HepG2 (cell line): Measurements from ENCODE around the gene FKBP8. TPM values are rescaled to one million over a fixed set of nuclear protein-coding genes. Genes with fewer than 3 reads are reported as not detected.

Experiments
- ATAC-seq: fragments of 200-7000 bp; cut with Tn5 transposase; 3 replicates; pipeline ENCODE4 v1.9.1; 2020; ENCODE audit warnings: mild to moderate bottlenecking, moderate library complexity
- BruUV-seq: library from RNA; stranded (reverse); fragments of 400-500 nt; replicated peaks from 2 replicates; lab custom pipeline; 2021; lab: Mats Ljungman, UMichigan
- CTCF ChIA-PET: fragments of 300-600 bp; formaldehyde crosslinking; extraction: SDS; loops from one replicate; lab custom pipeline; 2021; ENCODE audit warnings: low total read pairs, inconsistent platforms, low intra/inter-chr PET ratio; lab: Yijun Ruan, JAX
- POLR2A ChIA-PET: fragments of 350-600 bp; sonication (Branson Sonifier 250); formaldehyde crosslinking; loops from one replicate; lab custom pipeline; 2020; ENCODE audit warnings: antibody characterized with exemption, inconsistent platforms; lab: Yijun Ruan, JAX
- DNase-seq: peaks from one replicate; pipeline ENCODE4 v3.0.0-alpha.2; 2015; ENCODE audit warnings: low spot score
- FAIRE-seq: peaks from 3 replicates; lab custom pipeline; 2011; peaks lifted over from hg19 to GRCh38; lab: Jason Lieb, UNC
- H2AFZ ChIP-seq: one replicate; pipeline ENCODE4 v1.6.1; 2011; ENCODE audit warnings: low read length, inconsistent platforms
- H3K27ac ChIP-seq: fragments of 300-600 bp; 3 replicates; pipeline ENCODE4 v1.8.0; 2011; ENCODE audit warnings: mixed run types, mild to moderate bottlenecking, mixed read lengths, low read length, inconsistent platforms; ENCODE audit not compliant: insufficient read depth; ENCODE audit errors: extremely low read length
- H3K27me3 ChIP-seq, 2 experiments: fragments of 200-600 bp in 1 of 2; 2 replicates in 1 of 2; 3 replicates in 1 of 2; pipeline versions ENCODE4 v1.6.0 to v1.8.0; 2011; ENCODE audit warnings: low read length in 2 of 2, mild to moderate bottlenecking in 2 of 2, moderate library complexity in 2 of 2, inconsistent platforms in 1 of 2; ENCODE audit not compliant: insufficient read depth in 2 of 2, control insufficient read depth in 1 of 2
- H3K36me3 ChIP-seq, 2 experiments: fragments of 200-600 bp in 1 of 2; replicated peaks in 1 of 2; 2 replicates in 1 of 2; 3 replicates in 1 of 2; pipeline versions ENCODE4 v1.5.1 to v1.8.0; 2011; ENCODE audit warnings: low read length in 2 of 2, inconsistent platforms in 1 of 2; ENCODE audit not compliant: insufficient read depth in 2 of 2, control insufficient read depth in 1 of 2
- H3K4me1 ChIP-seq: 2 replicates; pipeline ENCODE4 v1.5.1; 2012; ENCODE audit warnings: low read length, inconsistent platforms; ENCODE audit not compliant: insufficient read depth
- H3K4me2 ChIP-seq: 2 replicates; pipeline ENCODE4 v1.6.0; 2011; ENCODE audit warnings: low read depth, low read length, inconsistent platforms
- H3K4me3 ChIP-seq, 3 experiments: fragments of 200-600 bp in 1 of 3; sonication (generic), shearing (Covaris generic) in 1 of 3; replicated peaks in 1 of 3; 2 replicates each; pipeline ENCODE4 v1.5.1; 2011 to 2016; ENCODE audit warnings: low read length in 3 of 3, inconsistent platforms in 2 of 3, low read depth in 2 of 3, mild to moderate bottlenecking in 2 of 3, control low read depth in 1 of 3, mixed read lengths in 1 of 3; ENCODE audit not compliant: insufficient read depth in 1 of 3
- H3K79me2 ChIP-seq: one replicate; pipeline ENCODE4 v1.6.1; 2011; ENCODE audit warnings: low read length, inconsistent platforms; ENCODE audit not compliant: insufficient read depth
- H3K9ac ChIP-seq: 2 replicates; pipeline ENCODE4 v1.6.0; 2011; ENCODE audit warnings: mild to moderate bottlenecking, low read depth, low read length, inconsistent platforms; ENCODE audit not compliant: insufficient read depth
- H3K9me3 ChIP-seq: 2 replicates; pipeline ENCODE4 v1.5.1; 2012; ENCODE audit warnings: mild to moderate bottlenecking, low read length
- H4K20me1 ChIP-seq: 2 replicates; pipeline ENCODE4 v1.6.0; 2011; ENCODE audit warnings: inconsistent platforms, mild to moderate bottlenecking, low read length, moderate library complexity; ENCODE audit not compliant: insufficient read depth
- ARHGAP35 ChIP-seq: sonication (generic); formaldehyde crosslinking; IDR thresholded peaks from 2 replicates; pipeline ENCODE4 v1.9.0; 2022; ENCODE audit warnings: mild to moderate bottlenecking, inconsistent platforms, moderate library complexity, missing genetic modification reagents, borderline replicate concordance
- BRCA1 ChIP-seq: sonication (generic); formaldehyde crosslinking; IDR thresholded peaks from 2 replicates; pipeline ENCODE4 v1.4.0; 2020; ENCODE audit warnings: missing genetic modification reagents
- IRX3 ChIP-seq: sonication (generic); formaldehyde crosslinking; IDR thresholded peaks from 2 replicates; pipeline ENCODE4 v1.8.1; 2023; ENCODE audit warnings: mild to moderate bottlenecking, low read depth, missing genetic modification reagents, borderline replicate concordance
- SMC3 ChIP-seq: IDR thresholded peaks from 2 replicates; pipeline ENCODE4 v1.6.1; 2011; ENCODE audit warnings: low read length, improper control_type of control experiment
- XBP1 ChIP-seq: sonication (generic); formaldehyde crosslinking; IDR thresholded peaks from 2 replicates; pipeline ENCODE4 v1.5.0; 2020; ENCODE audit warnings: missing genetic modification reagents
- ZBTB10 ChIP-seq: sonication (generic); formaldehyde crosslinking; IDR thresholded peaks from 2 replicates; pipeline ENCODE4 v1.4.0; 2020; ENCODE audit warnings: missing genetic modification reagents, borderline replicate concordance
- ZNF234 ChIP-seq: sonication (generic); formaldehyde crosslinking; conservative IDR thresholded peaks from 2 replicates; pipeline ENCODE4 v1.5.1; 2020; ENCODE audit warnings: mild to moderate bottlenecking, missing genetic modification reagents
- ZNF644 ChIP-seq: IDR thresholded peaks from 2 replicates; pipeline ENCODE4 v1.6.1; 2016; ENCODE audit warnings: low read depth
- ZNF879 ChIP-seq: sonication (generic); formaldehyde crosslinking; IDR thresholded peaks from 2 replicates; pipeline ENCODE4 v1.8.1; 2023; ENCODE audit warnings: missing genetic modification reagents
- WGBS: methylation state at CpG from one replicate; pipeline ENCODE4 v1.1.6; 2017; ENCODE audit warnings: low lambda C conversion rate; 5-methylcytosine and 5-hydroxymethylcytosine counted together
- in situ Hi-C: cut with HindIII; loops from 2 replicates; pipeline ENCODE4 v1.10.0; 2017; ENCODE audit warnings: low pct_unique_long_range_greater_than_20kb; ENCODE audit not compliant: extremely low pct_ligation_motif_present
- intact Hi-C: fragments of 100-400 bp; cut with micrococcal nuclease; formaldehyde crosslinking; loops from one replicate; pipeline ENCODE4 v1.10.0; 2022; ENCODE audit not compliant: unreplicated experiment
- polyA plus RNA-seq, 8 experiments: library from polyadenylated mRNA; depleted of rRNA in 3 of 8; stranded (reverse) in 7 of 8; unstranded in 1 of 8; fragments of >200 nt; fragmentation: Illumina TruSeq in 4 of 8; extraction: Trizol in 4 of 8; gene quantifications; 2 replicates each; pipeline versions ENCODE4 v1.2.1 to v1.2.3, GENCODE V29; 2011 to 2016; ENCODE audit warnings: low read depth in 4 of 8, missing spikeins in 1 of 8, mixed read lengths in 1 of 8; ENCODE audit not compliant: insufficient read depth in 1 of 8
- total RNA-seq, 5 experiments: library from RNA; depleted of rRNA; stranded (reverse); fragments of >200 nt; fragmentation: Illumina TruSeq; extraction: Trizol; gene quantifications; 2 replicates each; pipeline ENCODE4 v1.2.3, GENCODE V29; 2016; ENCODE audit warnings: low read depth in 1 of 5
- TF ChIP-seq, protein P1 (sequence below): sonication (generic); formaldehyde crosslinking; IDR thresholded peaks from 2 replicates; pipeline ENCODE4 v1.4.0; 2020; ENCODE audit warnings: mild to moderate bottlenecking, missing genetic modification reagents, borderline replicate concordance

The FKBP8 gene
- total and polyA plus RNA-seq, 2 of the 13 experiments (the other 11 are each of a cell fraction or from before 2014, with no cell fraction given): 81.7 to 93.9 TPM

- in situ Hi-C loops (no loop called here), intact Hi-C loops (no loop called here)
- 97% methylated on average over 11 of the region's 22 CpGs for WGBS
- Histone ChIP-seq H3K9ac (no peak overlapping the region), H3K4me1 (no peaks in the 10 kb centered on the region), H2AFZ (no peak overlapping the region), H3K9me3 (no peaks in the 10 kb centered on the region), H4K20me1 (no peaks in the 10 kb centered on the region), H3K27ac (no peak overlapping the region), H3K36me3 (peaks cover 0 to 19% of the 10 kb centered on the region in 2 experiments; a peak in 4 of 5 replicates), H3K79me2 (no peaks in the 10 kb centered on the region), H3K4me3 (no peak overlapping the region), H3K27me3 (no peaks in the 10 kb centered on the region), H3K4me2 (no peak overlapping the region)
- no TSS peak for BruUV-seq
- FAIRE-seq (no peak), ATAC-seq (no peak), DNase-seq (no peak)
- CTCF ChIA-PET: no interaction called here
- POLR2A ChIA-PET: no interaction called here
- TF ChIP-seq ZNF234 (CRISPR knock-in tag): no peak
- no peak for TF ChIP-seq XBP1 (CRISPR knock-in tag)
- TF ChIP-seq SMC3: no peak
- TF ChIP-seq ZNF879 (CRISPR knock-in tag): no peak
- no peak for TF ChIP-seq BRCA1 (CRISPR knock-in tag)
- no peak for TF ChIP-seq ZNF644 (CRISPR knock-in tag)
- TF ChIP-seq, protein P1, sequence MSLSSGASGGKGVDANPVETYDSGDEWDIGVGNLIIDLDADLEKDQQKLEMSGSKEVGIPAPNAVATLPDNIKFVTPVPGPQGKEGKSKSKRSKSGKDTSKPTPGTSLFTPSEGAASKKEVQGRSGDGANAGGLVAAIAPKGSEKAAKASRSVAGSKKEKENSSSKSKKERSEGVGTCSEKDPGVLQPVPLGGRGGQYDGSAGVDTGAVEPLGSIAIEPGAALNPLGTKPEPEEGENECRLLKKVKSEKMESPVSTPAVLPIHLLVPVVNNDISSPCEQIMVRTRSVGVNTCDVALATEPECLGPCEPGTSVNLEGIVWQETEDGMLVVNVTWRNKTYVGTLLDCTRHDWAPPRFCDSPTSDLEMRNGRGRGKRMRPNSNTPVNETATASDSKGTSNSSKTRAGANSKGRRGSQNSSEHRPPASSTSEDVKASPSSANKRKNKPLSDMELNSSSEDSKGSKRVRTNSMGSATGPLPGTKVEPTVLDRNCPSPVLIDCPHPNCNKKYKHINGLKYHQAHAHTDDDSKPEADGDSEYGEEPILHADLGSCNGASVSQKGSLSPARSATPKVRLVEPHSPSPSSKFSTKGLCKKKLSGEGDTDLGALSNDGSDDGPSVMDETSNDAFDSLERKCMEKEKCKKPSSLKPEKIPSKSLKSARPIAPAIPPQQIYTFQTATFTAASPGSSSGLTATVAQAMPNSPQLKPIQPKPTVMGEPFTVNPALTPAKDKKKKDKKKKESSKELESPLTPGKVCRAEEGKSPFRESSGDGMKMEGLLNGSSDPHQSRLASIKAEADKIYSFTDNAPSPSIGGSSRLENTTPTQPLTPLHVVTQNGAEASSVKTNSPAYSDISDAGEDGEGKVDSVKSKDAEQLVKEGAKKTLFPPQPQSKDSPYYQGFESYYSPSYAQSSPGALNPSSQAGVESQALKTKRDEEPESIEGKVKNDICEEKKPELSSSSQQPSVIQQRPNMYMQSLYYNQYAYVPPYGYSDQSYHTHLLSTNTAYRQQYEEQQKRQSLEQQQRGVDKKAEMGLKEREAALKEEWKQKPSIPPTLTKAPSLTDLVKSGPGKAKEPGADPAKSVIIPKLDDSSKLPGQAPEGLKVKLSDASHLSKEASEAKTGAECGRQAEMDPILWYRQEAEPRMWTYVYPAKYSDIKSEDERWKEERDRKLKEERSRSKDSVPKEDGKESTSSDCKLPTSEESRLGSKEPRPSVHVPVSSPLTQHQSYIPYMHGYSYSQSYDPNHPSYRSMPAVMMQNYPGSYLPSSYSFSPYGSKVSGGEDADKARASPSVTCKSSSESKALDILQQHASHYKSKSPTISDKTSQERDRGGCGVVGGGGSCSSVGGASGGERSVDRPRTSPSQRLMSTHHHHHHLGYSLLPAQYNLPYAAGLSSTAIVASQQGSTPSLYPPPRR (CRISPR knock-in tag): no peak
- TF ChIP-seq ARHGAP35 (CRISPR knock-in tag): no peak
- no peak for TF ChIP-seq IRX3 (CRISPR knock-in tag)
- no peak for TF ChIP-seq ZBTB10 (CRISPR knock-in tag)
These were observed 11.0 kb downstream of the FKBP8 start for GRCh38 chr19:18532168-18532890.
